ENCODE data around the gene CNTNAP5. TPM values are rescaled to one million over a fixed set of nuclear protein-coding genes. Genes with fewer than 3 reads are reported as not detected.

CNTNAP5 gene
- total RNA-seq, 1 experiment from 2014 or later = not detected

GRCh38 chr2:124131276-124131675 is 106.2 kb downstream of the CNTNAP5 start:
- Histone ChIP-seq H3K36me3 (ENCODE audit: control insufficient read depth, insufficient read depth, low read length) (no peaks in the 10 kb centered on the region), H3K27ac (ENCODE audit: low read length) (no peak overlapping the region), H3K27me3 (ENCODE audit: control insufficient read depth, insufficient read depth, low read length) (no peaks in the 10 kb centered on the region), H3K4me3 (ENCODE audit: low read depth in 2 of 2, low read length in 2 of 2) (no peak overlapping the region), H3K4me1 (ENCODE audit: control insufficient read depth, insufficient read depth, low read length) (no peaks in the 10 kb centered on the region), H3K9me3 (ENCODE audit: control insufficient read depth, insufficient read depth, low read depth, low read length) (no peaks in the 10 kb centered on the region)
- DNase-seq (ENCODE audit: low read depth, low spot score) = no peak
- no TSS peak for BruUV-seq (replicated peaks)
- in situ Hi-C loops (cut with HindIII; ENCODE audit: low pct_unique_long_range_greater_than_20kb, low sequenced_read_pairs) (no loop called here), intact Hi-C loops (cut with micrococcal nuclease; ENCODE audit: unreplicated experiment) (no loop called here)
- ChIA-PET CTCF (no interaction called here), POLR2A (no interaction called here)
- TF ChIP-seq REST (IDR thresholded peaks at IDR 0.05; ENCODE audit: insufficient read depth in 1 of 2, low read depth in 2 of 2, low read length in 1 of 2) (no peak), POLR2AphosphoS5 (IDR thresholded peaks at IDR 0.05; ENCODE audit: low read depth, low read length) (no peak), TCF7L2 (IDR thresholded peaks at IDR 0.05; ENCODE audit: low read depth, low read length) (no peak), CTCF (IDR thresholded peaks at IDR 0.05) (no peak), SIN3A (IDR thresholded peaks at IDR 0.05; ENCODE audit: borderline replicate concordance, insufficient read depth, low read depth, low read length) (no peak)
- no peak for ATAC-seq

- ATAC-seq = no peak
- Histone ChIP-seq H3K4me3 (ENCODE audit: low read depth in 2 of 2, low read length in 2 of 2) (no peak overlapping the region), H3K27ac (ENCODE audit: low read length) (no peak overlapping the region), H3K36me3 (ENCODE audit: control insufficient read depth, insufficient read depth, low read length) (no peaks in the 10 kb centered on the region), H3K9me3 (ENCODE audit: control insufficient read depth, insufficient read depth, low read depth, low read length) (no peaks in the 10 kb centered on the region), H3K27me3 (ENCODE audit: control insufficient read depth, insufficient read depth, low read length) (no peaks in the 10 kb centered on the region), H3K4me1 (ENCODE audit: control insufficient read depth, insufficient read depth, low read length) (no peaks in the 10 kb centered on the region)
- ChIA-PET POLR2A (no interaction called here), CTCF (no interaction called here)
- in situ Hi-C loops (cut with HindIII; ENCODE audit: low pct_unique_long_range_greater_than_20kb, low sequenced_read_pairs) = no loop called here
- no peak for DNase-seq (ENCODE audit: low read depth, low spot score)
- no TSS peak for BruUV-seq (replicated peaks)
- intact Hi-C loops (cut with micrococcal nuclease; ENCODE audit: unreplicated experiment) = no loop called here
- TF ChIP-seq CTCF (IDR thresholded peaks at IDR 0.05) (no peak), SIN3A (IDR thresholded peaks at IDR 0.05; ENCODE audit: borderline replicate concordance, insufficient read depth, low read depth, low read length) (no peak), POLR2AphosphoS5 (IDR thresholded peaks at IDR 0.05; ENCODE audit: low read depth, low read length) (no peak), TCF7L2 (IDR thresholded peaks at IDR 0.05; ENCODE audit: low read depth, low read length) (no peak), REST (IDR thresholded peaks at IDR 0.05; ENCODE audit: insufficient read depth in 1 of 2, low read depth in 2 of 2, low read length in 1 of 2) (no peak)
These were observed 111.0 kb downstream of the CNTNAP5 start for GRCh38 chr2:124136110-124136509.
